GM12878 (cell line): ENCODE results near the gene ACVR1.

Experiments
- EZH2 ChIP-seq: IDR thresholded peaks from 2 replicates; pipeline ENCODE4 v1.6.1; 2012; ENCODE audit warnings: low read depth, mild to moderate bottlenecking, control low read depth, inconsistent platforms, low read length, borderline replicate concordance; ENCODE audit not compliant: control insufficient read depth
- FOXM1 ChIP-seq: IDR thresholded peaks from 2 replicates; pipeline ENCODE4 v1.6.1; 2012; ENCODE audit warnings: low read depth, mild to moderate bottlenecking, inconsistent platforms, low read length, moderate library complexity
- NFYB ChIP-seq: IDR thresholded peaks from 2 replicates; pipeline ENCODE4 v1.6.1; 2011; ENCODE audit warnings: low read depth, mild to moderate bottlenecking, low read length, improper control_type of control experiment, moderate library complexity; ENCODE audit not compliant: insufficient read depth
- NR2F1 ChIP-seq: fragments of 450-650 bp; conservative IDR thresholded peaks from 2 replicates; pipeline ENCODE4 v1.6.1; 2017; ENCODE audit warnings: mild to moderate bottlenecking
- PKNOX1 ChIP-seq: fragments of 450-650 bp; IDR thresholded peaks from 2 replicates; pipeline ENCODE4 v1.6.1; 2016; ENCODE audit warnings: mild to moderate bottlenecking
- POLR2AphosphoS2 ChIP-seq: IDR thresholded peaks from 2 replicates; pipeline ENCODE4 v1.6.1; 2011; ENCODE audit warnings: low read depth, mild to moderate bottlenecking, low read length, improper control_type of control experiment, moderate library complexity
- TF ChIP-seq, protein P1 (sequence below): IDR thresholded peaks from 2 replicates; pipeline ENCODE4 v1.6.1; 2011; ENCODE audit warnings: mild to moderate bottlenecking, low read depth, low read length, moderate library complexity; ENCODE audit not compliant: insufficient replicate concordance
- TF ChIP-seq, protein P2 (sequence below), 3 experiments: IDR thresholded peaks in 2 of 3; conservative IDR thresholded peaks in 1 of 3; 2 replicates each; pipeline ENCODE4 v1.5.1; 2011; ENCODE audit warnings: low read depth in 3 of 3, low read length in 3 of 3, mild to moderate bottlenecking in 3 of 3, control low read depth in 2 of 3, moderate library complexity in 2 of 3, inconsistent platforms in 1 of 3, mixed read lengths in 1 of 3; ENCODE audit not compliant: control insufficient read depth in 2 of 3, insufficient read depth in 1 of 3; ENCODE audit errors: extremely low read depth in 1 of 3

DNA sequence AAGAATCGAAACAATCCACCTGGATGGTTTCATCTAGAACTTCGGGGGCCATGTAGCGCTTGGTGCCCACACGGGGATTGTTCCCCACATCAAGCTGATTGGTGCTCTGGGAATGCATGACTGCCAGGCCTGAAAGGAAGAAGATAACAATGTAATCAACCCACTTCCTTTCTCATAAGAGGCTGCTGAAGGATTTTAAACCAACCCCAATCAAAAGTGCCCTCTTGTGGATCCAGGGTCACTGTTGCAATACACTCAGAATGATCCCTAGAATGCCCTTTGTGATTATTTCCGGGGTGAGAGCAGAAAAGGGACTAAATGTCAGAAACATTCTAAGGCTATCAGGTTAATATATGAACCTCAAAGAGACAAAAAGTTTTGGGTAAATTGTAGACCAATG lies 115.2 kb downstream of the ACVR1 start:
- TF ChIP-seq PKNOX1 (no peak), NFYB (no peak), EZH2 (no peak), NR2F1 (no peak), FOXM1 (no peak), POLR2AphosphoS2 (no peak)
- TF ChIP-seq, protein P1, sequence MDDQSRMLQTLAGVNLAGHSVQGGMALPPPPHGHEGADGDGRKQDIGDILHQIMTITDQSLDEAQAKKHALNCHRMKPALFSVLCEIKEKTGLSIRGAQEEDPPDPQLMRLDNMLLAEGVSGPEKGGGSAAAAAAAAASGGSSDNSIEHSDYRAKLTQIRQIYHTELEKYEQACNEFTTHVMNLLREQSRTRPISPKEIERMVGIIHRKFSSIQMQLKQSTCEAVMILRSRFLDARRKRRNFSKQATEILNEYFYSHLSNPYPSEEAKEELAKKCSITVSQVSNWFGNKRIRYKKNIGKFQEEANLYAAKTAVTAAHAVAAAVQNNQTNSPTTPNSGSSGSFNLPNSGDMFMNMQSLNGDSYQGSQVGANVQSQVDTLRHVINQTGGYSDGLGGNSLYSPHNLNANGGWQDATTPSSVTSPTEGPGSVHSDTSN: no peak
- TF ChIP-seq, protein P2, sequence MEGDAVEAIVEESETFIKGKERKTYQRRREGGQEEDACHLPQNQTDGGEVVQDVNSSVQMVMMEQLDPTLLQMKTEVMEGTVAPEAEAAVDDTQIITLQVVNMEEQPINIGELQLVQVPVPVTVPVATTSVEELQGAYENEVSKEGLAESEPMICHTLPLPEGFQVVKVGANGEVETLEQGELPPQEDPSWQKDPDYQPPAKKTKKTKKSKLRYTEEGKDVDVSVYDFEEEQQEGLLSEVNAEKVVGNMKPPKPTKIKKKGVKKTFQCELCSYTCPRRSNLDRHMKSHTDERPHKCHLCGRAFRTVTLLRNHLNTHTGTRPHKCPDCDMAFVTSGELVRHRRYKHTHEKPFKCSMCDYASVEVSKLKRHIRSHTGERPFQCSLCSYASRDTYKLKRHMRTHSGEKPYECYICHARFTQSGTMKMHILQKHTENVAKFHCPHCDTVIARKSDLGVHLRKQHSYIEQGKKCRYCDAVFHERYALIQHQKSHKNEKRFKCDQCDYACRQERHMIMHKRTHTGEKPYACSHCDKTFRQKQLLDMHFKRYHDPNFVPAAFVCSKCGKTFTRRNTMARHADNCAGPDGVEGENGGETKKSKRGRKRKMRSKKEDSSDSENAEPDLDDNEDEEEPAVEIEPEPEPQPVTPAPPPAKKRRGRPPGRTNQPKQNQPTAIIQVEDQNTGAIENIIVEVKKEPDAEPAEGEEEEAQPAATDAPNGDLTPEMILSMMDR (IDR thresholded peaks at IDR 0.05 in 2 of 3, conservative IDR thresholded peaks at IDR 0.05 in 1 of 3; ENCODE audit: control insufficient read depth in 2 of 3, extremely low read depth in 1 of 3, insufficient read depth in 1 of 3, low read depth in 3 of 3, low read length in 3 of 3): peak in 1 of 3 experiments; percentile 2; a peak in 1 of 6 replicates
